PC-3 (cell line): ENCODE measurements around the gene JAZF1. TPM values are rescaled to one million over a fixed set of nuclear protein-coding genes. Genes with fewer than 3 reads are reported as not detected.

Experiments used
- ATAC-seq: fragments of 200-7000 bp; cut with Tn5 transposase; 2 replicates; pipeline ENCODE4 v1.9.1; 2020; ENCODE audit warnings: mild to moderate bottlenecking, moderate library complexity
- BruUV-seq: library from RNA; stranded (reverse); fragments of 400-500 nt; replicated peaks from 2 replicates; lab custom pipeline; 2021; lab: Mats Ljungman, UMichigan
- CTCF ChIA-PET: fragments of 300-600 bp; sonication (Branson Sonifier 250); formaldehyde crosslinking; loops from one replicate; lab custom pipeline; 2022; ENCODE audit warnings: antibody characterized with exemption; lab: Charles Lee
- POLR2A ChIA-PET: fragments of 300-600 bp; sonication (Branson Sonifier 250); formaldehyde crosslinking; loops from one replicate; lab custom pipeline; 2022; ENCODE audit warnings: antibody characterized with exemption; ENCODE audit not compliant: unreplicated experiment; lab: Charles Lee
- DNase-seq: peaks from one replicate; pipeline ENCODE4 v3.0.0-alpha.2; 2015
- H2AFZ ChIP-seq: fragments of 300-600 bp; sonication (generic); 2 replicates; pipeline ENCODE4 v1.6.0; 2016; ENCODE audit warnings: antibody characterized with exemption, low read length
- H3F3A ChIP-seq: fragments of 300-600 bp; sonication (generic); one replicate; pipeline ENCODE4 v1.6.0; 2017; ENCODE audit warnings: antibody characterized with exemption, low read length, control low read depth, mild to moderate bottlenecking; ENCODE audit not compliant: unreplicated experiment
- H3K27ac ChIP-seq: fragments of 300-600 bp; sonication (generic); 2 replicates; pipeline ENCODE4 v1.5.1; 2016; ENCODE audit warnings: mild to moderate bottlenecking, low read length
- H3K27me3 ChIP-seq: fragments of 300-600 bp; sonication (generic); 2 replicates; pipeline ENCODE4 v1.6.1; 2016; ENCODE audit warnings: low read length, mixed read lengths
- H3K36me3 ChIP-seq: fragments of 300-600 bp; sonication (generic); 2 replicates; pipeline ENCODE4 v1.6.1; 2016; ENCODE audit warnings: low read depth, mixed run types, low read length, mixed read lengths
- H3K4me1 ChIP-seq: fragments of 300-600 bp; sonication (generic); 2 replicates; pipeline ENCODE4 v1.5.1; 2016; ENCODE audit warnings: low read length; ENCODE audit not compliant: insufficient read depth
- H3K4me2 ChIP-seq: fragments of 300-600 bp; sonication (generic); 2 replicates; pipeline ENCODE4 v1.6.0; 2016; ENCODE audit warnings: low read length
- H3K4me3 ChIP-seq: fragments of 300-600 bp; sonication (generic); 2 replicates; pipeline ENCODE4 v1.5.1; 2016; ENCODE audit warnings: mild to moderate bottlenecking, low read length, mixed read lengths
- H3K79me2 ChIP-seq: fragments of 300-600 bp; sonication (generic); 2 replicates; pipeline ENCODE4 v1.6.1; 2017; ENCODE audit warnings: low read length, mixed read lengths
- H3K9ac ChIP-seq: fragments of 300-600 bp; sonication (generic); 2 replicates; pipeline ENCODE4 v1.6.0; 2016; ENCODE audit warnings: mild to moderate bottlenecking, low read length
- H3K9me2 ChIP-seq: fragments of 300-600 bp; sonication (generic); replicated peaks from 2 replicates; pipeline ENCODE4 v1.6.1; 2016; ENCODE audit warnings: mixed run types, low read length, mixed read lengths
- H3K9me3 ChIP-seq: fragments of 300-600 bp; sonication (generic); 2 replicates; pipeline ENCODE4 v1.6.1; 2016; ENCODE audit warnings: low read length, mixed read lengths
- H4K20me1 ChIP-seq: fragments of 300-600 bp; sonication (generic); 2 replicates; pipeline ENCODE4 v1.6.1; 2016; ENCODE audit warnings: low read length, mixed read lengths
- CTCF ChIP-seq: fragments of 300-600 bp; sonication (generic); conservative IDR thresholded peaks from 2 replicates; pipeline ENCODE4 v1.5.1; 2017; ENCODE audit warnings: antibody characterized with exemption, low read depth, mild to moderate bottlenecking, low read length
- EZH2 ChIP-seq: fragments of 300-600 bp; sonication (generic); IDR thresholded peaks from one replicate; pipeline ENCODE4 v1.6.1; 2017; ENCODE audit warnings: antibody characterized with exemption, mild to moderate bottlenecking, low read length; ENCODE audit not compliant: unreplicated experiment
- EZH2phosphoT487 ChIP-seq: fragments of 300-600 bp; sonication (generic); IDR thresholded peaks from 2 replicates; pipeline ENCODE4 v1.6.1; 2018; ENCODE audit warnings: mild to moderate bottlenecking, antibody characterized with exemption, low read length, borderline replicate concordance
- intact Hi-C: fragments of 100-400 bp; cut with micrococcal nuclease; formaldehyde crosslinking; loops from 2 replicates; pipeline ENCODE4 v1.9.0; 2023
- total RNA-seq: library from RNA; depleted of rRNA; stranded (reverse); fragments of >200 nt; gene quantifications from 2 replicates; pipeline ENCODE4 v1.2.3, GENCODE V29; 2014

The JAZF1 gene
- total RNA-seq, 1 experiment from 2014 or later: 2.3 TPM

DNA sequence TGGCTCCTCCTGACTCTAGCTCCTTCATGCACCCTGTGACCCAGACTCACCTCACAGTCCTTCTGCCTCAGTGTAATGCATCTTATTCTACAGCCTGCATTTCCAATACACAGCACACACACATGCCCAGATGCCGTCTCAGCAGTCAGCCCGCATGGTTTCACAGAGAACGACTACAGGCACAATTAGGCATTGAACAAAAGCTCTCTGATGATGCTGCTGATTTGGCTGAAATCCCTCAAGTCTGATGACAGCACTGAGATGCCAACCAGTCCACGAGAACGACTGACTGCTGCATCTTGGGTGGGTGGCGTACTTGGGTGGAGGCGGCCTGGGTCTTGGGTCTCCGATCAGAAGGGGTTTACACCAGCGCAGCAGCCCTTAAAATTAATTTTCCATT lies 240.3 kb downstream of the JAZF1 start:
- Histone ChIP-seq H3K4me2 (no peak overlapping the region), H3K27ac (no peak overlapping the region), H3K9ac (no peak overlapping the region), H3K9me3 (no peaks in the 10 kb centered on the region), H3K4me1 (no peaks in the 10 kb centered on the region), H2AFZ (no peak overlapping the region), H3F3A (no peaks in the 10 kb centered on the region), H3K9me2 (no peaks in the 10 kb centered on the region), H3K79me2 (no peaks in the 10 kb centered on the region), H3K4me3 (no peak overlapping the region), H3K27me3 (no peaks in the 10 kb centered on the region), H3K36me3 (no peaks in the 10 kb centered on the region), H4K20me1 (no peaks in the 10 kb centered on the region)
- ChIA-PET POLR2A (no interaction called here), CTCF (no interaction called here)
- TF ChIP-seq CTCF: no peak
- no peak for TF ChIP-seq EZH2phosphoT487
- no peak for TF ChIP-seq EZH2
- no TSS peak for BruUV-seq
- intact Hi-C loops: no loop called here
- DNase-seq (no peak), ATAC-seq (no peak)

DNA sequence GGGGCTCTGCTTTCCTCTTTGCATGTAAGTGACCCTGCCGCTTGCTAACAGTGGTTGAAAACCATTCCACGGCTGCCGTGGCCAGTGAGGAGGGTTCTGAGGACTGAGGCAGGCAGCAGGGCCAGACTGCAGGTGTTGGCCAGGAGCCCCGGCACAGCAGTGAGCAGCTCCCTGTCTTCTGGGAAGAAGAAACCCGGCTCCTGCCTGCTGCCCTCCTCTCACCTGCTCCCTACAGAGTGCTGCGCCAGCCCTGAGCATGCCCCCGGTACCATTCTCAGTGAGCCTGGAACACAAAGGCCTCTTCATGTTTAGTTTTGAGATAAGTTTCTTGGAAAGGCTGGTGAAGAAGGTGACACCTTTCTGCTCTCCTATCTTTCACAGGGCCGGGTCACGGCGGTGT lies 240.7 kb downstream of the JAZF1 start:
- DNase-seq: no peak
- Histone ChIP-seq H3K9ac (no peak overlapping the region), H3K36me3 (no peaks in the 10 kb centered on the region), H4K20me1 (no peaks in the 10 kb centered on the region), H2AFZ (no peak overlapping the region), H3K27me3 (no peaks in the 10 kb centered on the region), H3K9me3 (no peaks in the 10 kb centered on the region), H3K27ac (no peak overlapping the region), H3K79me2 (no peaks in the 10 kb centered on the region), H3K4me1 (no peaks in the 10 kb centered on the region), H3K4me3 (no peak overlapping the region), H3K9me2 (no peaks in the 10 kb centered on the region), H3F3A (no peaks in the 10 kb centered on the region), H3K4me2 (no peak overlapping the region)
- BruUV-seq: no TSS peak
- POLR2A ChIA-PET: no interaction called here
- intact Hi-C loops: no loop called here
- CTCF ChIA-PET: no interaction called here
- ATAC-seq: no peak
- TF ChIP-seq EZH2 (no peak), EZH2phosphoT487 (no peak), CTCF (no peak)

DNA sequence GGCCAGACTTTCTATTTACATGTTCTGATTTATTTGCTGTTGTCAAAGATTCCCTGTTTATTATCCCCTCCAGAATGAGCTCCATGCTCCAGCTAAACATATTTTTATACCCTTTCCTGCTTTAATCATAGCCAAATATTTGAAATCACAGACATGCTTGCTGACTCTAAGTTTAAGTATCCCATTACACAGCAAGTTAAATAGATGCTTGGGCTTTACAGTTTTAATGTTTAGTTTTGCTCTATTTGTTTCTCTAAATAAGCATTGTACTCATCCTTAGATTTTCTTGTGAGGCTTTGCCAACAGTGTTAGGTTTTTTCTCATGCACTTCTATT lies 243.9 kb downstream of the JAZF1 start:
- BruUV-seq: no TSS peak
- Histone ChIP-seq H3K27me3 (no peaks in the 10 kb centered on the region), H3K4me1 (peaks cover 4% of the 10 kb centered on the region; the same call in 1 of the 2 replicates), H3K4me3 (no peak overlapping the region), H3K36me3 (no peaks in the 10 kb centered on the region), H3K9me2 (no peaks in the 10 kb centered on the region), H3K27ac (no peak overlapping the region), H3K9me3 (no peaks in the 10 kb centered on the region), H3K79me2 (no peaks in the 10 kb centered on the region), H2AFZ (no peak overlapping the region), H4K20me1 (no peaks in the 10 kb centered on the region), H3K9ac (no peak overlapping the region), H3K4me2 (no peak overlapping the region), H3F3A (no peaks in the 10 kb centered on the region)
- DNase-seq (no peak), ATAC-seq (peak; percentile 76)
- POLR2A ChIA-PET: no interaction called here
- CTCF ChIA-PET: interaction anchor here (1.3 kb wide), 1 partner anchor 157 kb away, joined by 3 read pairs; no protein-coding TSS in a partner anchor
- intact Hi-C loops: no loop called here
- TF ChIP-seq CTCF (no peak), EZH2phosphoT487 (no peak), EZH2 (no peak)
